Measurements from ENCODE around the gene TBC1D2B. TPM values are rescaled to one million over a fixed set of nuclear protein-coding genes. Genes with fewer than 3 reads are reported as not detected.

The TBC1D2B gene
- total RNA-seq, 1 donor from 2014 or later, result 58.1 TPM

DNA sequence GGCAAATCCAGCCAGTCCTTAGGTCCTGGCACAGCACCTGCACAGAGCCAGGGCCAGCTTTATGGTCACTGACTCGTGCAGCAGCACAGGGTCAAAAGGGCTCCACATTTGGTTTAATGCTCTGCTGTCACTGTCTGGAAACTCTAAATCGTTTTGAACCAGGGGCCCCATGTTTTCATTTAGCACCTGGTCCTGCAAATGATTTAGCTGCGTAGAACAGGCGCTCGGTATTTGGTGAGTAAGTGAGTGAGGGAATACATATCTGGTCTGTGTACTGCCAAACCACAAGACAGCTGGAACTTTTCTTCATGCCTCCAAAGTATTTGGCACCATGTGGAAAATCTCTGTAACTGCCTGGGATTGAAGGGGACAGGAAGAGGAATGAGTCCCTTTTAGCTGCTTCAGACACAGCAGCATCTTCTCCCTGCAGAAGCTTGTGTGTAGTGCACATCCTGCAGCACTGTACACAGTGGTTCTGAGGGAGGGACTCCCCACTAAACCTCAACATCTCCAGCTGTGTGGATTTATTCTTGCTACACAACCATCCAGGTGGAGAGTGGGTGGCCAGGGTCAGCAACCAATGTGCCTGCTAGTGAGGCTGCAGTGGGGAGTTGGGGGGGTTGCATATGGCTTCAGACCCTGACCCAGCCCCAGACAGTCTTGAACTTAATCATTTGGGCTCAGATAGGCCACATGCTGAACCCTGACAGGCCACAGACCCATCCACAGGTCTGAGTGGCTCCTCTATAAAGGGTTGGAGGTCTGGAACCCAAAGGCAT, 15.9 kb upstream of the TBC1D2B start:
- Mint-ChIP-seq H3K27ac (ENCODE audit: unreplicated experiment) (peak overlapping the region; percentile 61), H3K4me1 (ENCODE audit: low read depth) (peaks cover 38% of the 10 kb centered on the region), H3K27me3 (ENCODE audit: low read depth) (no peaks in the 10 kb centered on the region), H3K4me3 (ENCODE audit: unreplicated experiment) (no peak overlapping the region), H3K9me3 (ENCODE audit: low read depth) (no peaks in the 10 kb centered on the region), H3K36me3 (ENCODE audit: low read depth) (peaks cover 2% of the 10 kb centered on the region)
- TF ChIP-seq, protein P1, sequence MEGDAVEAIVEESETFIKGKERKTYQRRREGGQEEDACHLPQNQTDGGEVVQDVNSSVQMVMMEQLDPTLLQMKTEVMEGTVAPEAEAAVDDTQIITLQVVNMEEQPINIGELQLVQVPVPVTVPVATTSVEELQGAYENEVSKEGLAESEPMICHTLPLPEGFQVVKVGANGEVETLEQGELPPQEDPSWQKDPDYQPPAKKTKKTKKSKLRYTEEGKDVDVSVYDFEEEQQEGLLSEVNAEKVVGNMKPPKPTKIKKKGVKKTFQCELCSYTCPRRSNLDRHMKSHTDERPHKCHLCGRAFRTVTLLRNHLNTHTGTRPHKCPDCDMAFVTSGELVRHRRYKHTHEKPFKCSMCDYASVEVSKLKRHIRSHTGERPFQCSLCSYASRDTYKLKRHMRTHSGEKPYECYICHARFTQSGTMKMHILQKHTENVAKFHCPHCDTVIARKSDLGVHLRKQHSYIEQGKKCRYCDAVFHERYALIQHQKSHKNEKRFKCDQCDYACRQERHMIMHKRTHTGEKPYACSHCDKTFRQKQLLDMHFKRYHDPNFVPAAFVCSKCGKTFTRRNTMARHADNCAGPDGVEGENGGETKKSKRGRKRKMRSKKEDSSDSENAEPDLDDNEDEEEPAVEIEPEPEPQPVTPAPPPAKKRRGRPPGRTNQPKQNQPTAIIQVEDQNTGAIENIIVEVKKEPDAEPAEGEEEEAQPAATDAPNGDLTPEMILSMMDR (IDR thresholded peaks at IDR 0.05), result no peak
- DNase-seq (ENCODE audit: low spot score), result peak; percentile 19

DNA sequence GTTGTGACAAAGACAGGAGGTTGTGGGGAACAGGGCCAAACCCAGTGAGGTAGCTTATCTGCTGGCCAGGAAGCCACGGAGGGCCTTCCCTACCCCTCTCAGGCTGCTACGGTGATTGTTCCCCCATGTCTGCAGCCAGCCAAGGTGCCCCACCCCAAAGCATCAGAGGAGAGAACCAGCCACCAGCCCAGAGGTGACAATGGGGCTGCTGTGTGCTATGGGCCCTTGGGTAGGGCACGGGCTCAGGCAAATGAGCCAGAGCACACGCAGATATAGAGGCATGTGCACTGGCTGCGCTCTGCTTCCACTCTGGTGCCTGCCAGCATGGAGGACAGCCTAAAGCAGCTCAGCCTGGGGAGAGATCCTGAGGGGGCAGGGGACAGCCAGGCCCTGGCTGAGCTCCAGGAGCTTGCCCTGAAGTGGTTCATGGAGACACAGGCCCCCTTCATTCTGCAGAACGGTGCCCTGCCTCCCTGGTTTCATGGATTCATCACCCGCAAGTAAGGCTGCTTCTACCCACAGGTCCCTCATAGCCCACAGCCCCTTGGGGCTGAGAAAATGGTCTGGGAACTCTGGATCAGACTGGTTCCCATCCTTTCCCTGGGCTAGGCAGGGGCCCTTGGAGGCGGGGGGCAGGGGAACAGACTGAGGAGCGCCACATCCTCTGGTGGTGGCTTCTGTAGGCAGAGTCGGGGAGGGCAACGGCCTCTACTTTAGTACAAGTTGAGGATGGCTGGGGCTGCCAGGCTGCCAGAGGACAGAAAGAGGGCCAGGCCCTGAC, 14.9 kb upstream of the TBC1D2B start, which contains the start of gene SH2D7:
TSS of gene SH2D7 (plus strand) at position 301 of the 781 bp plus-strand sequence. CDS start at position 325, 24 bp downstream.
- H3K36me3 Mint-ChIP-seq (ENCODE audit: low read depth), result peaks cover 2% of the 10 kb centered on the region
- peak; percentile 51 for DNase-seq (ENCODE audit: low spot score)
- peak within 1 kb of the TSS; percentile 61 for H3K27ac Mint-ChIP-seq (ENCODE audit: unreplicated experiment)
- peaks cover 38% of the 10 kb centered on the region for H3K4me1 Mint-ChIP-seq (ENCODE audit: low read depth)
- no peaks in the 10 kb centered on the region for H3K27me3 Mint-ChIP-seq (ENCODE audit: low read depth)
- no peak within 1 kb of the TSS for H3K4me3 Mint-ChIP-seq (ENCODE audit: unreplicated experiment)
- TF ChIP-seq, protein P1 (IDR thresholded peaks at IDR 0.05), result no peak
- H3K9me3 Mint-ChIP-seq (ENCODE audit: low read depth), result no peaks in the 10 kb centered on the region

DNA sequence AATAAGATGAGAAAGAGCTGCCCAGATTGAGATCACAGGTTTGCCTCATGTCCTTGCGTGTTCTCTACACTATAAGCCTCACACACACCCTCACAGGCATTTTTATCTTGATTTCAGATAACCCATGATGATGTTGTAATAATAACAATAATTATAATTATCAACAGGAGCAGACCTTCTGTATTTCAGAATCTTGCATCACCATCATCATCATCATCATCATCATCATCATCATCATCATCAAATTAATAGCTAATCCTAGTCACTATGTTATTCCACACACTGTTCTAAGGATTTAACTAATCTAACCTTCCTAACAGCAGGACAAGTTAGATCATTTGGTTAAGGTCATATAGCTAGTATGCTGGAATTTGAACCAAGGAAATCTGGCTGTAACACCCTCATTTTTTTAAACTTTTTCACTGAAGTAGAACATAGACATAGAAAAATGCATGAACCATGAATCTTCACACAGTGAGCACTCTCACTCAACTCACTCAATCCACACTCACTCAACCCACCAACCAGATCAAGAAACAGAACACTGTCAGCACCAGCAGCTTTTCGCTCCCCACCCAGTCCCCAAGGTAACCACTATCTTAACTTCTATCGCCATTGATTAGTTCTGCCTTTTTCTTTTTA, 13.0 kb upstream of the TBC1D2B start:
- Mint-ChIP-seq H3K9me3 (ENCODE audit: low read depth) (no peaks in the 10 kb centered on the region), H3K27ac (ENCODE audit: unreplicated experiment) (no peak overlapping the region), H3K36me3 (ENCODE audit: low read depth) (no peaks in the 10 kb centered on the region)

DNA sequence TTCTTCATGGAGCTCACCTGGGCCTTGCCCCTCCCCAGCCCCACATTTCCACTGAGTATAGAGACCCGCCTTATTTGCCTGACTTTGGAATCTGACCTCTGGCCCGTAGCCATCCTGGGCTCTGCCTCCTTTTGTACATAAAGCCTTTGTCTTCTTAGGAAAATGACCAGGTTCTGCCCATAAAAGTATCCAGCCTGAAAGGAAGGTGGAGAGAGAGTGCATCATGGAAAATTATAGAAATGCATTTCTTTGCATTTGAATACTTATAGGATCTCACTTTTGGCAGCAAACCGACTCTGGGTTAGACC, 11.2 kb upstream of the TBC1D2B start:
- TF ChIP-seq, protein P1 (IDR thresholded peaks at IDR 0.05), result no peak
- H3K27me3 Mint-ChIP-seq (ENCODE audit: low read depth), result no peaks in the 10 kb centered on the region
- H3K4me1 Mint-ChIP-seq (ENCODE audit: low read depth), result peaks cover 45% of the 10 kb centered on the region
- H3K27ac Mint-ChIP-seq (ENCODE audit: unreplicated experiment), result no peak overlapping the region
- H3K9me3 Mint-ChIP-seq (ENCODE audit: low read depth), result no peaks in the 10 kb centered on the region
- no peak for DNase-seq (ENCODE audit: low spot score)
- no peaks in the 10 kb centered on the region for H3K36me3 Mint-ChIP-seq (ENCODE audit: low read depth)
- H3K4me3 Mint-ChIP-seq (ENCODE audit: unreplicated experiment), result no peak overlapping the region

More for the DNA sequence above, 13.0 kb upstream of the TBC1D2B start:
- Mint-ChIP-seq H3K4me1 (ENCODE audit: low read depth) (peaks cover 45% of the 10 kb centered on the region), H3K27me3 (ENCODE audit: low read depth) (no peaks in the 10 kb centered on the region), H3K4me3 (ENCODE audit: unreplicated experiment) (no peak overlapping the region)
- peak; percentile 9 for DNase-seq (ENCODE audit: low spot score)
- TF ChIP-seq, protein P1 (IDR thresholded peaks at IDR 0.05), result no peak
